GM21619 (cell line): Measurements from ENCODE around the gene PRDM16.

ENCODE experiments used
- ATAC-seq: cut with Tn5 transposase; IDR thresholded peaks from one replicate; pipeline ENCODE4 v1.9.1; 2021; ENCODE audit not compliant: unreplicated experiment

Gene PRDM16

GRCh38 chr1:3120994-3121393 is 52.0 kb downstream of the PRDM16 start:
- ATAC-seq, result no peak

- ATAC-seq, result no peak
These were observed 52.6 kb downstream of the PRDM16 start for GRCh38 chr1:3121401-3122210.

GRCh38 chr1:3122311-3122710 is 53.3 kb downstream of the PRDM16 start:
- no peak for ATAC-seq

- ATAC-seq, result no peak
These were observed 55.2 kb downstream of the PRDM16 start for GRCh38 chr1:3124246-3124645.

GRCh38 chr1:3125078-3125477 is 56.1 kb downstream of the PRDM16 start:
- no peak for ATAC-seq

DNA sequence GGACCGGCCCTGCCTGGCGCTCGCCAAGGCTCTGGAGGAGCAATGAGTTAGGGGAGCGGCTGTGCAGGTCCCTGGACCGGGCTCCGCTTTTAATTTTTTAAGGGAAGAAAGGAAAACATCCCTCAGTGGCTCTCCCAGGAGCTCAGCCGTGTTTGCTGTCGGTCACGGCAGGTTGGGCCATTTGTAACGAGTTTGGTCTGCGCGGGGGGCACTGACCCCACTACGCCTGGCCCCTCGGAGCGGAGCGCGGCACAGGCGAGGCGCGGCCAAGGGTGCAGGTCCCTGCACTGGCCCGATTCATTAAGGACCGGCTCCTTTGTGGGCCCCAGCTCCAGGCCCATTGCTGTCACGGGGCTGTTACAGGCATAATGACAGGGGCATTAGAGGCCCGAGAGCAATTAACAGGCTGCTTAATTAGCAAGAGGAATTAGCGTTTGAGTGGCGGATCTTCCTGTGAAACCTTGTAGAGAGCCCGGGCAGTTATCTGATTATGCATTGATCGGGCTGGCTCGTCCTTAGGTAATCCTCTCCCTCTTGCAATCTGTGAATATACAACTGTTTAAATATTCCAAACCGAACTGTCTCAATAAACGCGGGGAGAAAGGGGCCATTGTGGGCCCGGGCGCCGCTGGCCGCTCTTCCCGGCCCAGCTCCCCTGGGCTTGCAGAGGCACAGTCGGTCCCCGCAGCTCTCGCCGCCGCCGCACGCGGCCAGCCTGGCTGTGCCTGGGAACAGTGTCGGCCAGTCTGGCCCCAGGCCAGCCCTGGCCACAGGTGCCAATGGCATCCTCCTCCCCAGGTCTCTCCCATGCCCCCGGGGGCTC is 56.8 kb downstream of the PRDM16 start:
- no peak for ATAC-seq

GRCh38 chr1:3126756-3127678 is 58.0 kb downstream of the PRDM16 start:
- no peak for ATAC-seq

DNA sequence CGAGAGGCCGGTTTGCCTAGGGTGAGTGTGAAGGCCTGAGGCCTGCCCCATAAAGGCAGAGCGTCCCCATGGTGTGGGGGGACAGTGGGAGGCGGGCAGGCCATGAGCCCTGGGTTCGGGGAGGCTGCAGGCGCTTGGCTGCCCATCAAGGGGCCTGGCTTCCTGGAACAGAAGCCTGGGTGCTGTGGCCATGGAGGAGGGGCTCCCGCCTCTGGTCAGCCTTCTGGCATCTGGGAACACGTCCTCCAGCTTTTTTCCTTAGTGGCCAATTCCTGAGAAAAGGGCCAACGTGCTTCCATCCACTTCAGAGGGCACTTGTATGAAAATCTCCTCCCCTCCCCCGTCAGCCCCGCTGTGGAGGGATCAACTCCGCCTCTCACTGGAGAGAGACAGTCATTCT is 58.7 kb downstream of the PRDM16 start:
- ATAC-seq, result no peak

DNA sequence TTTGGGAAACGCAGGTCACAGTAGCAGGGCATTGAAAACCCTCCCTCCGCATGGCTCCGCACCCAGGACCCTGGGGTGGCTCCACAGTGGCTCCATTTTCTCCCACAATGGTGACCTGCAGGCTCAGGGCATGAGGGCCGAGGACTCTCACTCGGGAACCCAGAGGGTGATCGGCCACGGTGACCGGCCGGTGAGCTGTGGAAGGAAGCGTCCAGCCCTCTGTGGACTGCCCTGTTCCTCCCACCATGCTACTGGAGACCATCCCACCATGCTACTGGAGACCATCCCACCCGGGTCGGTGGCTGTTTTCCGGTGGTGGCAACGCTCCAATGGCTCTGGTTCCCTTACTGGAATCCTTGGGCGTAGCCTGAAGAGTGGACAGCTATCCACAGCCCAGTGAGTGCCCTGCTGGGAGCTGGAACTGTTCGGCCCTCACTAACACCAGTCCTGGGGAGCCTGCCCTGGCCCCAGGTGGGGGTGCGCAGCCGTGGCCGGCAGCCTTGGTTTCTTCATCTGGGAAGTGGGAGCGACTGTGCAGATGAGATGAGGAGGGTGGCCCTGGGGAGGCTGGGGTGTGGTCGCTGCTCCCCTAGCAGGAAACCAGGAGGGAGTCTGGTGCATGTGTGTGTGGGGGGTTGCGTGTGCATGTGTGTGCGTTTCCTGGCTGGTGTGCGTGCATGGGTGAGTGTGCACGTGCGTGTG is 59.6 kb downstream of the PRDM16 start:
- no peak for ATAC-seq

- ATAC-seq, result no peak
These were observed 60.1 kb downstream of the PRDM16 start for GRCh38 chr1:3129133-3129490.

GRCh38 chr1:3130268-3130667 is 61.3 kb downstream of the PRDM16 start:
- ATAC-seq, result no peak

DNA sequence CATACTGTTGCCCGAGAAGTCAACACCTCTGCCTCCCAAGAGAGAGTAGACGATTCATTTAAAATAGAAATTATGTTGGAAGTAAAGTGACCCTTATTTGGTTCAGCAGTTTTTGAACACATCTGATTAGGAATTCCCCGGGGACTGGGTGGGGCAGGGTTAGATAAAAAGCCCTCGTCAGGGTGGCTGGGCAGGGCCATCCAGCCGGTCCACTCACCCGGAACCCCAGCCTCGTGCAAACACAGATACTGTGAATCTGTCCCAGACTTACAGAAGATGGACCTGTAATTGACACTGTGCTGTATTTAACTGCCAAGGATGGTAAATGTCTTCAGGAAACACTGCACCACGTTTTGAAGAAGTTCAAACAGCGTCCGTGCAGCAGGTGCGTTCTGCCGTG is 63.7 kb downstream of the PRDM16 start:
- ATAC-seq, result no peak

DNA sequence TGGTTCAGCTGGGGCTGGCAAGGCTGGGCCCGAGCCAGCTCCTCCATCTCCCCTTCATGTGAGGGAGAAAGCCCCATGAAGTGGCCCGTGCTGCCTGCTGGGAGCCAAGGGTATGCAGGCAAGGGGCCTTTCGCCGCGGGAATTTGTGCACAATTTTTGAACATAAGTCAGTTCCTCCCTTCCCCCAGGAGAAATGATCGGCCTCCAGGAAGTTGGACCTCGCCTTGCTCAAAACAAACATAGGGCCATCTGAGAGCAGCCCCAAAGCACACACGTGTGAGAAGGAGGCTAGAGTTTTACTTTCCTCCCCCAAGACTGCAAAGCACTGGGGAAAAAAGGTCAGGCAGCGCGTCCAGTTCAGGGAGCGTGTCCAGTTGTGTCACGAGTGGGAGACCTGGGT is 64.7 kb downstream of the PRDM16 start:
- ATAC-seq, result no peak

GRCh38 chr1:3134381-3135072 is 65.5 kb downstream of the PRDM16 start:
- no peak for ATAC-seq

DNA sequence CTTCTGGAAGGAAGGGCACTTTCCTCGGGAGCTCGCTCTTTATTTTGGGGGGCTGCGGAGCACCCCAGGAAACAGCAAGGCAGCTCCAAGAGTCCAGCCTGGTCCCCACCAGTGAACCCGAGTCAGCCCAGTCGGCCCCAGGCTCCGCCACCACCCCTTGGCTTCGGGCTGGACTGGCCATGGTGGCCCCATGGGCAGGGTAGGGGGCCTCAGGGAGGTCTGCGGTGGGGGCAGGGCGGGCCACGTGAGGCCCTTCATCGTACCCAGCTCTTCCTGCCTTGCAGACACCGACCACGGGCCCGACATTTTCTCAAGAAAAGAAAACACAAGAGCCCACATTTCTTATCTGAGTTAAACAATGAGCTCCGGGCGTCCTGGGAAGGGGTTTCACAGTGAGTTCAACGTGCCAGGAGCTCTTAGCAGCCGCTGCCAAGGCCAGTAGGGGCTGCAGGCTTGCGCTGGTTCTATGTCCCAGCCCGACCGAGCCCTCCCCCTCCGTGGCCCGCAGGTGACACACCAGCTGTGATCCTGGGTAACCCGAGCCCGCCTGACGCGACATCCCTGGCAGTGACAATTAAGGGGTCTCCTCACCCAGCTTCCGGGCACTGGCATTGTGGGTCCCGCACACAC is 66.2 kb downstream of the PRDM16 start:
- no peak for ATAC-seq

DNA sequence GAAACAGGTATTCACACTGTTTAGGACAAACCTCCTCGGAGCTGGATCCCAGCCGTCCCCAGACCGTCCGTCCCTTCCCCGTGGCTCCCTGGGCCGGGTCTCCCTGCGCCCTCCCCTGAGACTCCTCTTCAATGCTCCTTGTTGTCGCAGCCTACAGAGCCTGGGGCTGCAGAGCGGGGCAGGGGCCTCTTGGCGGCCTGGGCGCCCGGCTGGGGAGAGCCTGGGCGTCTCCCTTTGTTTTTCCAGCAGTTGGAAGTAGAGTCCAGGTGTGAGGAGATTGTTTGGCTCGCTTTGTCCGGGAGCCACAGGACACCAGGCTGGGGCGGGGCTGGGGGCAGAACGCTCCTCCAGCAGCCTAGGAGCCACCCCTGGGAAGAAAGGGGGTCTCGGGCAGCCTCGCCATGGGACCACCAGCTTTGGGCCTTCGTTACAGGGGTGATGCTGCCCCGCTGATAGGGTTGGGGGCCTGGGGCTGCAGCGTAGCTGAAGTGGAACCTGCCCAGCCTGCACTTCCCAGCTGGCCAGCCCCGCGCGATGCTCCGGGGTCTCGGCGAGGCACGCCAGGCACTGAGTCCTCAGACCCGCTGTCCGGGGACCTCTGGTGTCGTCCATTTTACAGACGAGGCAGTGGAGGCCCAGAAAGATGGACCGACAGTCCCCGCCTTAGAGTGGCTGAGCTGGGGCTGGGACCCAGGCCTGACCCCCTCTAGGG is 66.9 kb downstream of the PRDM16 start:
- no peak for ATAC-seq

- ATAC-seq, result no peak
These were observed 67.5 kb downstream of the PRDM16 start for GRCh38 chr1:3136532-3136931.

- ATAC-seq, result no peak
These were observed 68.4 kb downstream of the PRDM16 start for GRCh38 chr1:3137111-3138100.
